HepG2 (cell line): Measurements from ENCODE around the gene ALOXE3. TPM values are rescaled to one million over a fixed set of nuclear protein-coding genes. Genes with fewer than 3 reads are reported as not detected.

Experiments used
- ARID5B ChIP-seq: IDR thresholded peaks from 2 replicates; pipeline ENCODE4 v1.4.0; 2020; ENCODE audit warnings: mild to moderate bottlenecking, missing genetic modification reagents
- ATF2 ChIP-seq: sonication (generic); formaldehyde crosslinking; IDR thresholded peaks from 2 replicates; pipeline ENCODE4 v1.4.0; 2020; ENCODE audit warnings: missing genetic modification reagents
- CBX5 ChIP-seq: sonication (generic); formaldehyde crosslinking; IDR thresholded peaks from 2 replicates; pipeline ENCODE4 v1.4.0; 2020; ENCODE audit warnings: missing genetic modification reagents, borderline replicate concordance
- FOSL2 ChIP-seq: sonication (generic); formaldehyde crosslinking; IDR thresholded peaks from 2 replicates; pipeline ENCODE4 v1.4.0; 2020; ENCODE audit warnings: missing genetic modification reagents
- FOXM1 ChIP-seq: sonication (generic); formaldehyde crosslinking; IDR thresholded peaks from 2 replicates; pipeline ENCODE4 v1.5.0; 2020; ENCODE audit warnings: missing genetic modification reagents
- HOXA3 ChIP-seq: sonication (generic); formaldehyde crosslinking; IDR thresholded peaks from 2 replicates; pipeline ENCODE4 v1.5.0; 2020; ENCODE audit warnings: missing genetic modification reagents
- KDM2A ChIP-seq: sonication (generic); formaldehyde crosslinking; IDR thresholded peaks from 2 replicates; pipeline ENCODE4 v1.4.0; 2020; ENCODE audit warnings: low read depth, missing genetic modification reagents, borderline replicate concordance
- MEIS1 ChIP-seq: sonication (generic); formaldehyde crosslinking; IDR thresholded peaks from 2 replicates; pipeline ENCODE4 v1.9.0; 2021; ENCODE audit warnings: mild to moderate bottlenecking, missing genetic modification reagents, moderate library complexity, borderline replicate concordance
- MXD4 ChIP-seq: IDR thresholded peaks from 2 replicates; pipeline ENCODE4 v1.6.1; 2016; ENCODE audit warnings: mild to moderate bottlenecking, missing biosample characterization, missing genetic modification reagents
- RAD51 ChIP-seq: fragments of 450-650 bp; IDR thresholded peaks from 2 replicates; pipeline ENCODE4 v1.6.1; 2016; ENCODE audit warnings: borderline replicate concordance
- SIN3A ChIP-seq: IDR thresholded peaks from 2 replicates; pipeline ENCODE4 v1.6.1; 2011; ENCODE audit warnings: low read depth, mild to moderate bottlenecking, control low read depth, low read length, borderline replicate concordance
- SIX4 ChIP-seq: sonication (generic); formaldehyde crosslinking; IDR thresholded peaks from 2 replicates; pipeline ENCODE4 v1.4.0; 2020; ENCODE audit warnings: missing genetic modification reagents
- SOX5 ChIP-seq: IDR thresholded peaks from 2 replicates; pipeline ENCODE4 v1.6.1; 2016; ENCODE audit warnings: borderline replicate concordance
- WIZ ChIP-seq: sonication (generic); formaldehyde crosslinking; IDR thresholded peaks from 2 replicates; pipeline ENCODE4 v1.5.1; 2020; ENCODE audit warnings: mild to moderate bottlenecking, missing genetic modification reagents
- YEATS2 ChIP-seq: sonication (generic); formaldehyde crosslinking; IDR thresholded peaks from 2 replicates; pipeline ENCODE4 v1.4.0; 2020; ENCODE audit warnings: missing genetic modification reagents, borderline replicate concordance
- ZBTB14 ChIP-seq: sonication (generic); formaldehyde crosslinking; IDR thresholded peaks from 2 replicates; pipeline ENCODE4 v1.4.0; 2020; ENCODE audit warnings: missing genetic modification reagents
- ZFP41 ChIP-seq: sonication (generic); formaldehyde crosslinking; IDR thresholded peaks from 2 replicates; pipeline ENCODE4 v1.4.0; 2020; ENCODE audit warnings: mild to moderate bottlenecking, missing genetic modification reagents, borderline replicate concordance
- ZFP91 ChIP-seq: sonication (generic); formaldehyde crosslinking; IDR thresholded peaks from 2 replicates; pipeline ENCODE4 v1.9.0; 2022; ENCODE audit warnings: missing genetic modification reagents, mild to moderate bottlenecking, borderline replicate concordance
- ZMYM2 ChIP-seq: sonication (generic); formaldehyde crosslinking; IDR thresholded peaks from 2 replicates; pipeline ENCODE4 v1.8.0; 2022; ENCODE audit warnings: mild to moderate bottlenecking, missing genetic modification reagents
- ZNF333 ChIP-seq: sonication (generic); formaldehyde crosslinking; IDR thresholded peaks from 2 replicates; pipeline ENCODE4 v1.4.0; 2020; ENCODE audit warnings: mild to moderate bottlenecking, missing genetic modification reagents, borderline replicate concordance
- ZNF446 ChIP-seq: sonication (generic); formaldehyde crosslinking; IDR thresholded peaks from 2 replicates; pipeline ENCODE4 v1.5.0; 2020; ENCODE audit warnings: mild to moderate bottlenecking, missing genetic modification reagents
- ZNF616 ChIP-seq: sonication (generic); formaldehyde crosslinking; IDR thresholded peaks from 2 replicates; pipeline ENCODE4 v1.5.0; 2020; ENCODE audit warnings: low read depth, mild to moderate bottlenecking, missing genetic modification reagents
- polyA plus RNA-seq, 8 experiments: library from polyadenylated mRNA; depleted of rRNA in 3 of 8; stranded (reverse) in 7 of 8; unstranded in 1 of 8; fragments of >200 nt; fragmentation: Illumina TruSeq in 4 of 8; extraction: Trizol in 4 of 8; gene quantifications; 2 replicates each; pipeline versions ENCODE4 v1.2.1 to v1.2.3, GENCODE V29; 2011 to 2016; ENCODE audit warnings: low read depth in 4 of 8, missing spikeins in 1 of 8, mixed read lengths in 1 of 8; ENCODE audit not compliant: insufficient read depth in 1 of 8
- total RNA-seq, 5 experiments: library from RNA; depleted of rRNA; stranded (reverse); fragments of >200 nt; fragmentation: Illumina TruSeq; extraction: Trizol; gene quantifications; 2 replicates each; pipeline ENCODE4 v1.2.3, GENCODE V29; 2016; ENCODE audit warnings: low read depth in 1 of 5

Gene ALOXE3
- total and polyA plus RNA-seq, 2 of the 13 experiments (the other 11 are each of a cell fraction or from before 2014, with no cell fraction given): 0.07 TPM; not detected in 1

GRCh38 chr17:8158267-8159031 is 40.1 kb upstream of the ALOXE3 start (continued):
- TF ChIP-seq ZBTB14 (CRISPR knock-in tag) (no peak), ZNF616 (no peak), YEATS2 (CRISPR knock-in tag) (0 out of 2 replicates have a peak, but pooled peaks have one; percentile 44), ZFP91 (CRISPR knock-in tag) (no peak), HOXA3 (CRISPR knock-in tag) (peak; percentile 33; the same call in 1 of the 2 replicates), ARID5B (CRISPR knock-in tag) (0 out of 2 replicates have a peak, but pooled peaks have one; percentile 7), WIZ (CRISPR knock-in tag) (no peak), ZNF446 (no peak), MXD4 (CRISPR knock-in tag) (no peak), ZNF333 (no peak), SIN3A (0 out of 2 replicates have a peak, but pooled peaks have one; percentile 52), ZMYM2 (CRISPR knock-in tag) (0 out of 2 replicates have a peak, but pooled peaks have one; percentile 49), RAD51 (no peak), MEIS1 (CRISPR knock-in tag) (no peak), SIX4 (CRISPR knock-in tag) (no peak), FOSL2 (CRISPR knock-in tag) (0 out of 2 replicates have a peak, but pooled peaks have one; percentile 32), KDM2A (CRISPR knock-in tag) (0 out of 2 replicates have a peak, but pooled peaks have one; percentile 44), ATF2 (CRISPR knock-in tag) (peak; percentile 22; the same call in 1 of the 2 replicates), FOXM1 (CRISPR knock-in tag) (no peak), CBX5 (CRISPR knock-in tag) (no peak), ZFP41 (CRISPR knock-in tag) (no peak), SOX5 (CRISPR knock-in tag) (0 out of 2 replicates have a peak, but pooled peaks have one; percentile 28)
